Peyer's patch (tissue), 4 donors: ENCODE results near the gene RAB11FIP4.

Experiments
- CTCF ChIP-seq, 6 experiments: fragments of 450-650 bp in 4 of 6; fragments of 200-600 bp in 2 of 6; sonication (generic) in 1 of 6; IDR thresholded peaks; one replicate each; pipeline ENCODE4 v1.5.1; 2017 to 2019; ENCODE audit warnings: antibody characterized with exemption in 6 of 6, mild to moderate bottlenecking in 3 of 6, moderate library complexity in 1 of 6
- POLR2A ChIP-seq, 2 donors: fragments of 450-650 bp; IDR thresholded peaks; one replicate each; pipeline ENCODE4 v1.5.1; 2017; ENCODE audit warnings: antibody characterized with exemption in 2 of 2, mild to moderate bottlenecking in 2 of 2, moderate library complexity in 2 of 2

DNA sequence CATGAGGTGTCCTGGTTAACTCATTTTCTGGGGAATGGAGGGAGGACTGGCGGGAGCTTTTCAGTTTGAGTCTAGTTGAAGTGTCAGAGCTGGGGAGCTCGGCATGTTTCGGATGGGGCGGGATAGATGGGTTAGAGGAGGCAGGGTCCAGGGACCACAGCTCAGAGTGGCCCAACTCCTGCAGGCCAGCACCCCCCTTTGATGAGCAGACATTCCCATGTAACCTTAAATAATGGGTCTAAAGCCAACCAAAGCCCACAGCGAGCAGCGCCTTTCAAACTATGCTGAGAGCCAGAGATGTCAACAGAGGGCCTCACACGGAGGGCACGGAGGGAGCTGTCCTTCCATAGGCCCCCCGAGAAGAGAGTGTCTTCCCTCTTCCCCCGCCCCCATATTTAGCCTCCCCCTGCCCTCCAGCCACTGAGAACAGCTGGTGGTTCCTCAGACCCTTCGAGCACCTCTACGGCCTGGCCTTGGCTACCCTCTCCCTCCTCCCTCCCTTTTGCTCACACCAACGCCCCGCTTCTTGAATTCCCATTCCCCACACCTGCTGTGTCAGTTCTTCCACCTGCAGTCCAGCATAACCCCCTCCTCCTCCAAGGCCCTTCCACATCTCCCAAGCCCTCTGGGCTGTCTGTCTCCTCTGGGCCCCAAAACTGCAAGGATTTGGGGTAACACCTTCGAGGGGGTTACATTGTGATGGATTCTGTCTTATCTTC is 21.8 kb downstream of the RAB11FIP4 start:
- TF ChIP-seq CTCF (IDR thresholded peaks at IDR 0.05) (no peak), POLR2A (IDR thresholded peaks at IDR 0.05) (no peak)
